ENCODE data around the gene SEMA5A.

GRCh38 chr5:9124071-9124470 is 421.8 kb downstream of the SEMA5A start:
- no peak for TF ChIP-seq POLR2A (IDR thresholded peaks at IDR 0.05; ENCODE audit: low read depth, low read length)
- no peak for TF ChIP-seq POLR2AphosphoS5 (IDR thresholded peaks at IDR 0.05; ENCODE audit: low read depth, low read length)

Measured in GM12892 (cell line).